SIG-M5 (cell line): Measurements from ENCODE around the gene RAB20.
"Not testable (repeated sequence)": the region's sequence is repeated elsewhere in the genome, so short reads cannot be mapped to it uniquely, and the experiment has no call there.

Experiments
- DNase-seq: peaks from one replicate; lab custom pipeline; 2025; lab: John Stamatoyannopoulos, UW

Gene RAB20

DNA sequence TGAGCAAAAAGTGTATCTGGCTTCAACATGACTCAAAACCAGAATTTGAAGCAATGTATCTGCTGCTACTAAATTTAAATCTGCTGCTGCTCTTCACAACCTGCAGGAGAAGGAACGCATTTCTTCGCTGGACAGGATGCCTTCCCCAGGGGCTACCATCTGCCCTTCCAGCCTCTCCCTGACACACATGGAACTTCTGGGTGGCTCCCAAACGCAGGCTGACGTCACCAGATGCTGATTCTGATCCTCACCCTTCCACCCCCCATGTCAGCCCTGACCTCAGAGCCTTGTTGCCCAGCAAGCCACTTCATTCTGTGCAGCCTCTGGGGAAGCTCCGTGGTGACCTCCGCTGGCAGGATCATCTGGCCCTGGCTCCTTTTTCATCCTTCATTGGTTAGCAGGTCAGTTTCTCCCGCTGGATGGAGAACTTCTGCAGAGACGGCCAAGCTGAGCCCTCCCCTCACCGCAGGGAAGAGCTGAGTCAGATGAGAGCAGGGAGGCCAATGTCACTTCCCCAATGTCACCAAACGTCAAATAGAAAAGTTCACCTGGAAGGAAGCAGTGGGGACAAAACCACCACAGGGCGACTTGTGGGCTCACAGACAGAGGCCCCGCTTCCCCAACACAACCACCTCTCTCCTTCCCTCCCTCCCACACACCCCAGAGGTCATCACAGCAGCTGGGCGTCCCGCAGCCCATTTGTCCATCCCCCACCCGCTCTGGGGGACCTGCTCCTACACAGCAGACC is 14.0 kb upstream of the RAB20 start:
- DNase-seq = peak; percentile 16

DNA sequence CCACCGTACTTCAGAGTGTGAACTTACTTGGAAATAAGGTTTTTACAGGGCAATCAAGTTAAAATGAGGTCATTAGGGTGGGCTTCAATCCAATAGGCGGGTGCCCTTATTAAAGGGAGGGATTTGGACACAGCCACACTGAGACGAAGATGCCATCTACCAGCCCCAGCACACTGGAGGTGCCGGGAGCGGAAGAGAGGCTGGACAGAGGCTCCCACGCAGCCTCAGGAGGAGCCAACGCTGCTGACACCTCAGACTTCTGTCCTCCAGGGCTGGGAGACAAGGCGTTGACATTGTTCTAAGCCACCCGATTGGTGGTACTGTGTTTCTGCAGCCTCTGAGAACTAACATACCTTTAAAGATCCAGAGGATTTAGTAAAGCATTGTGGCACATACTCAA is 12.6 kb upstream of the RAB20 start:
- DNase-seq = no peak

DNA sequence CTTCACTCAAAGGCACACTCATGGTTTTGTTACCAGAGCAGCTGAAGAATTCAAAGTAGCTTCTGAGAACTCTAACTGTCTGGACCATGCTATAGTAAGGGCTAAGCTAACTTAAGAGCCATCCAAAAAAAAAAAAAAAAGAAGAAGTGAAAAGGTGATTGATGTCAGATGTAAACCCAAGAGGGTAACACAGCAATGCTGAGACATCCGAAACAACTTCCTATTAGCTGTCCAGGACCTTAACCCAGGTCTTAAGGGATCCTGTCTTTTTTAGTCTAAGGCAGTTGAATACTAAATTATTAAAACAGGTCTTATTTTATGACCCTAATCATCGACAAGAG is 11.2 kb upstream of the RAB20 start:
- DNase-seq = no peak

DNA sequence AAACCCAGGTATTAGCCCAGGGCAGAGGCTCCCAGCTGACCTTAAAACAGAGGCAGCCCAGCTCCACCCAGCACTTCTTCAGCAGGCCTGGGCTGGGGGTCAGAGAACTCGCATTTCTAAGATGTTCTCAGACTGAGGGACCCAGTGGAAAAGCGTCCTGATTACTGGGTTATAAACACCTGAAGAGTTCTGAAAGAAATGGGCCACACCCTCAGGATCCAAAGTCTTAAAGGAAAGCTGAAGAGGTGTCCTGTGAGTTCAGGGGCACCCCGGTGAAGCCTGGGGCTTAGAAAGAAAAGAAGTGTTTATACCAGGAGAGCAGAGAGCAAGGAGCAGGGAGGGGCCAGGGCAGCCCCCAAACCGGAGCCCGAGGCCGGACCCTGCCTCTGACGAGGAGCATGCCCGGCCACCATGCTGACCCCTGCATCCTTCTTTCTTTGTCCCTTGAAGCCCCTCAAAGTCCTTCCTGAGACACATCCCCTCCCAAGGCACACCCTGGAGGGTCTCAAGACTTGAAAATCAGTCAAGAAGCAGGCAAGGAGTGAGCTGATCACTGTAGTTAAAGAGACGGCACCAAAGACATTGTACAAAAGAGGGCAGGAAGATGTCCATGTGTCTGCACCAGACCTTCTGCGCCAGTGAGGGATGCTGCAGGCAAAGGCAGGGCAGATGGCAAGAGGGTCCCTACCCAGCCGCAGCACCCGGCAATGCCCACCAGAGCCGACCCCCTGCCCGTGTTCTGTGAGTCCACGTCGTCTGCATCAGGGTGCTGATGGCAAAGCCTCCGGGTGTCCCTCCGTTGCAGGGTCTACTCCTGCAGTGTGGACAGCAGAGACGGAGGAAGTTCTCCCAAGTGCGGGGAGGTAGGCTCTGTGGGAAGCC is 10.6 kb upstream of the RAB20 start:
- DNase-seq = no peak

DNA sequence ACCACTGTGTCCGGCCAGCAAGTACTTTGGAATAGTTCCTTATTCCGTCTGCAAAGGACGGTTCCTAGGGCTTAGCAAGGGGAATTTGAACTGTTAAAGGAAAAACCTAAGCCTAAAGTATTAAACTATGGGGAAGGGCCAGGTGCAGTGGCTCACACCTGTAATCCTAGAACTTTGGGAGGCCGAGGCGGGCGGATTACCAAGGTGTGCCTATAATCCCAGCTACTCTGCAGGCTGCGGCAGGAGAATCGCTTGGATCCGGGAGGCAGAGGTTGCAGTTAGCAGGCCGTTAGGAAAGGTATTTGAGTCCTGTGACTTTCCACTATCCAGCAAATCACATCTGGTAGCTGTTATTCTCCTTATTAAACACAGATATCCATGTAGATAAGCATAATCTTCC is 9.4 kb upstream of the RAB20 start:
- no peak for DNase-seq

DNA sequence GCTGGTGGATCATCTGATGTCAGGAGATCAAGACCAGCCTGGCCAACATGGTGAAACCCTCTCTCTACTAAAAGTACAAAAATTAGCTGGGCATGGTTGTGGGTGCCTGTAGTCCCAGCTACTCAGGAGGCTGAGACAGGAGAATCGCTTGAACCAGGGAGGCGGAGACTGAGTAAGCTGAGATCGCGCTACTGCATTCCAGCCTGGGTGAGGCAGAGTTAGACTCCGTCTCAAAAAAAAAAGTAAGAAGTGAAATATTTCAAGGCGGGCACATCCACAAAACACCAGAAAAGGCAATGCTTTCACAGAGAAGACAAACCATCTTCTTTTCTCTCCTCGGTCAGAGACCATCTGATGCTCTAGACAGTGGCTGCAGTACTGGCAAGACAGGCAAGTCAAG is 8.4 kb upstream of the RAB20 start:
- not testable (repeated sequence) for DNase-seq

DNA sequence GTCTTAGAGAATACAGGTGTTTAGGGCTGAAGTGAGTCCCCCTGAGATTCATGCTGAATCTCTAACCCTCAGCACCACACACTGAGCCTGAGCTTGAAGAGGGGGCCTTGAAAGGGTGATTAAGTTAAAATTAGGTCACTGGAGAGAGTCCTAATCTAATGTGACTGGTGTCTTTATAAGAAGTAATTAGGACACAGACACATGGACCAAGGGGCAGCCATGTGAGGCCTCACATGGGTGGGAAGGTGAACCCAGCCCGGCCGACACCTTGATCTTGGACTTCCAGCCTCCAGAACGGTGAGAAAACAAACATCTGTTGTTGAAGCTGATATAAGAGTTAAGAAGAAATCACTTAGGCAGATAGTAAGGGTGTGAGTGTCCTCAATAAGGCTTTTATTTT is 7.1 kb upstream of the RAB20 start:
- DNase-seq = no peak

DNA sequence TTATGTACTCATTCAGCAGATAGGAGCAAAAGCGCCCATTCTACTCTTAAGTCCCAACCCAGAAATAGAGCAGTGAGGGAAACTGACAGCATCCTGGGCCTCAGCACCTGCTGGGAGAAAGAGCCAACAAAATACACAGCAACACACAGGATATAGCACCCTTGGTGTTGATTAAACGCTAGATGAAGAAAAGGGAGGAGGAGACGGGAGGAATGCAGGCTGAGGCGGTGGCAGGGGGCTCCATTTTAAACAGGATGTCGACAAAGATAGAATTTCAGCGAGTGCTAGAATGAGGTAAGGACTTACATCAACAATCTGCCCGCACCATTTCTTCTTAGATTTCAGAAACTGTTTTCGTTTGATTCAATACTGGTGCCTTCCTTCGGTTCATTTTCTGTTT is 4.6 kb upstream of the RAB20 start:
- no peak for DNase-seq

DNA sequence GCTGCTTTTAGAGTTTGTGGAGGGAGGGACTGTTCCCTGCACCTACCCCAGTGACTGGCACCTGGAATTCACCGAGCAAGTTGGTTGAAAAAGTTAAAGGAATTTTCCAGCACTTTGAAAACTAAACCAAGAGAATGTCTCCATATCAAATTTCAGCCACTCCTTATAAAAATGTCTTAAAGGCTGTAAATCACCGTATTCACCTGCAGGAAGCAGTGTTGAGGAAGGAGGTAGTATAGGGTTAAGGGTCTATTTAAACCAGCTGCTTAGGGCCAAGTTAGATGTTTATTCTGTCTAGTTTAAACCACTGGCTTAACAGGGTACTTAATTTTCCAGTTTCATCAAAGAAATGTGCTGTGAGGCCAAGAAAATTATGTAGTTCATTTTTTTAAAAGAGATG is 3.8 kb upstream of the RAB20 start:
- no peak for DNase-seq

DNA sequence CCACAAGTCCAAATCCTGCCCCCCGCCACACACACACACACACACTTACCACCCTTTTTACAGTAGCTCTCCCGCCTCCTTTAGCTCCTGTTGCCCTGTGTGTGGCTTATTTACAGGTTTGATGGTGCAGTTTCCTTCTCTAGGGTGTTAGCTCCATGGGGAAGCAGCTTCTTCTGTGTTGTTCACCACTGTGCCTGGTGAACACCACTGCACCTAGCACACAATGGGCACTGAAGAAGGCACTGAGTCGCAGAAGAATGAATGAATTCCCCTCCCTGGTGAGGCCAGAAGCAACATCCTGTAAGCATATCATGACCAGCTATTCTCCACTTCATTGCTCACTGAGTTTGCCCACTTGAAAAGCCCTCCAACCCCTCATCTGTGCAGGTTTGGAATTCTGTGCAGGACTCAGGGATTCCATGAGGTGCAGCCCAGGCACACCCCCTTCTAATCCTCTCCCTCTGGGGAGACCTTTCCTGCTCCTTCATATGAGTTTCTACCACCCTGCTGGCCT is 3.0 kb upstream of the RAB20 start:
- no peak for DNase-seq

DNA sequence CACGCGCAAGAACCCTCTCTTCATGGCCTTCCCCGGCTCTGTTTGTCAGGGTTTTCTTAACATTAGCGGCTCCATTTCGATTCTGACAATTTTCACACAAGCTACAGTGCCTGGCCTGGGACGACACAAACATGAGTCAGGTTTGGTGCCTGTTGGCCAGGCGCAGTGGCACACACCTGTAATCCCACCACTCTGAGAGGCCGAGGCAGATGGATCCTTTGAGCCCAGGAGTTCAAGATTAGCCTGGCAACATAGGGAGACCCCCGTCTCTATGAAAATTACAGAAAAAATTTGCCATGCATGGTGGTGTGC is 1.9 kb upstream of the RAB20 start:
- no peak for DNase-seq

DNA sequence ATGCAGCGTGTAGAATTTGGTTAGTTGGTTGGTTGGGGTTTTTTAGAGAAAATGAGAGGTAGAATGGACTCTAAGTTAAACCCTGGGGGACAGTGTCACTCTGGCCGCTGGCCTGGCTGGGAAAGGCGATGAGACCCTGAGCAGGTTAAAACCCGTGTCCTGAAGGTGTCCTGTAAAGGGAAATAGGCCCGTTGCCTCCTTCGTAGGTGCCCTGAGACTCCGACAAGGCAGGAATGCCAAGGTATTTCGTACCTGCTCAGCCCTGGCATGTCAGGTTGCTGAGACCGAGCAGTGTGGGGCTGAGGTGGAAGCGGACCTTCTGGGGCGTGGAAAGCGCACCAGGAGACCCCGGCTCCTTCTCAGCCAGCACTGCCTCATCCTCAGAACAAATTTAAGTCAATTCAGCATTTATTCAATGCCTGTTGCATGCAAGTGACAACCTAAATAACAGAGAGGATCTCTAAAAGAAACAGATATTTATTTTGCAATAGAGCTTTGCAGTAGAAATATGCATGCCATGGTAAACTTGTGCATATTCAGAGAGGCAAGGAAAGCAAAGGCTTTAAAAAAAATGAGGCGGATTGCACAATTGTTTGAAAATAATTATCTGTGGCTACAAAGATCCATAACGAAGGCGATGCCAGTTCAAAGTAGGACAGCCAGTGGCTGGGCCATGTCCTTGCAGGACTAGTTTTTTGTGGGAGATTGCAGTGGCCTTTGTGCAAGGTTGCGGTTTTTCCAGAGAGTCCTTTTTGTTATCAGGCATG is 1.4 kb upstream of the RAB20 start:
- DNase-seq = no peak

DNA sequence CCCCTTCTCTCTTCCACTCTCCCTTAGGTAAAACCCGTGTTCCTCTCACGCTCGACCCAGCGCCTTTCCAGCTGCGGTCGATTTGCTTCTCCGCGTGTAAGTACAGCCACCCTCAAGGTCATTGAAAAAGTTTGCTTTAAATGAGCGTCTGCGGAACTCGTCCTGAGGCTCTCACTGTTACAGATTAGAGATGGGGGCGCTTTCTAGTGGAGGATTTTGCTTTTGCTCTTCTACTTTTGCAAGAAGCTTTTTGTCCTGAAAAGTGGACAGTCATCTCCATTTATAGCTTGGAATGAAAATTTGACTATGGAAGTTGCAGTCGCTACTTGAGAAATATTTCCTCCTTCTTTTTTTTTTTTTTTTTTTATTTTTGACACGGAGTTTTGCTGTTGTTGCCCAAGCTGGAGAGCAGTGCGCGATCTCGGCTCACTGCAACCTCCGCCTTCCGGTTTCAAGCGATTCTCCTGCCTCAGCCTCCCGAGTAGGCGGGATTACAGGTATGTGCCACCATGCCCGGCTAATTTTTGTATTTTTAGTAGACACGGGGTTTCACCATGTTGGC is 595 bp upstream of the RAB20 start:
- DNase-seq = peak; percentile 58

DNA sequence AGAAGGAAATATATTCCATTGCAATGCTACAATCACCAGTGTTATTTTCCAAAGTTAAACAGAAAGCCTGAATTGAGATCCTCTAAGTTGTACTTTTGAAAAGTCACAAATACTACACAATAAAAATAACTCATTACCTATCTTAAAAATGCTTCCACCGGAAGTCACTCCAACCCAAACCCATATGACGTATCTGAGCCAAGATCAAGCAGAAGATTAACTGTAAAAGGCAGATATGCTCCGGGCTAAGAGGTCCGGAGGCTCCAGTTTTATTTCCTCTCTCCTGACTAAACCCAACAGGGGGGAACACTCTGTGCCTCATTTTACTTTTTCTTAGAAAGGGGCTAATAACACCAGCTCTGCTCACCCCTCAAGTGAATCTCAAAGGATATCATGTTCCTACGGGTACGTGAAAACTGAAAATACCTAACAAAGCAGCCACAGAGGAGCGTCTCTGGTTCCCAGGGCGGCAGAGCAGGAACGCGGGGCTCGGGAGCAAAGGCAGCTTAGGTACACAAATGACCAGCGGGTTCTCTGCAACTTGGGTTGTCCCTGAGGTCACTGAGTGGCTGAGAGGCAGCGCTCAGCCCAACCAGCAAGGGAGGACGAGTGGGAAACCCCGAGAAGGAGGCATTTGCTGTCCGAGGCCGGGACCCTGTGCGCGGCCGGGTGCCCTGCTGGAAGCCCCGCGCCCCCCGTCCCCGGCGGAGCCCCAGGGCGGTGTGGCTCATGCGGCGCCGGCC is 750 bp downstream of the RAB20 start:
- DNase-seq = no peak

DNA sequence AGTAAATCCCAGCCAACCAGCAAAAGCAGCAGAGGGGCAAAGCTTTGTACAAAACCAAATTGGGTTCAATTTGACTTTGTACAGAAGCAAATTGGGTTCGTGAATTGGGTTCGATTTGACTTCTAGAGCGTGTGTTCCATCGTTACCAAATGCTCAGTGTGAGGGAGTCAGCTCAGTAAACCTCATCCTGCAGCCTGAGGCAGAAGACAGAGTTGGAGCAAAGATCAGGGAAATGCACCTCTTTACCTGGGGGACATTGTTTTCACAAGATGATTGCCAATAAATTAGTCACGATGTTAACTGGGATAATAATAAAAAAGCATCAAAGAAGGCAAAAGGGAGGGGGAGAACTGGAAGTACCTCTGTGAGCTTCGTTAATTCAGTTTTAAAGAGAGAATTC is 1.5 kb downstream of the RAB20 start:
- DNase-seq = no peak

DNA sequence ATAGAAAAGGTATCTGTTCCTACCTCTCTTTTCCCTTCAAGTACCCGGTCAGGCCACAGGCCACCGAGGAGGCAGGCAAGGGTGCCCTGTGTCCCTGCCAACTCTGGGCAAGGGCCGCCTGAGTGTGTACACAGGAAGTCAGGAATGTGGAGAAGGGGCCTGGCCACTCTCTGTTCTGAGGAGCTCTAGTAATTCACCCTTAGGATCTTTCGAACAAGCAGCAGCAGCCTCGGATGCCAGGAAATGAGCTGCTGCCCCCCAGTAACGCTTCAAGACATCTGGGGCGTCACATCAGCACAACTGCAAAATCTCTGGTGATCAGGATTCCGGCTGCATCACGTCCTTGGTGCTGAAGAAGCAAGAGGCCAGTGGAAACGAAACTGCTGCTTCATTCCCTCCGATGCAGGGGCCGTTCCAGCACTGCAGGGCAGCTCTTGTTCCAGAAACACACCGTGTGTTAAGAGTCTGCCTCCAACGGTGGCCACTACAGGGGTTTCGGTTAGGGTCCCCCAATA is 2.0 kb downstream of the RAB20 start:
- DNase-seq = no peak

DNA sequence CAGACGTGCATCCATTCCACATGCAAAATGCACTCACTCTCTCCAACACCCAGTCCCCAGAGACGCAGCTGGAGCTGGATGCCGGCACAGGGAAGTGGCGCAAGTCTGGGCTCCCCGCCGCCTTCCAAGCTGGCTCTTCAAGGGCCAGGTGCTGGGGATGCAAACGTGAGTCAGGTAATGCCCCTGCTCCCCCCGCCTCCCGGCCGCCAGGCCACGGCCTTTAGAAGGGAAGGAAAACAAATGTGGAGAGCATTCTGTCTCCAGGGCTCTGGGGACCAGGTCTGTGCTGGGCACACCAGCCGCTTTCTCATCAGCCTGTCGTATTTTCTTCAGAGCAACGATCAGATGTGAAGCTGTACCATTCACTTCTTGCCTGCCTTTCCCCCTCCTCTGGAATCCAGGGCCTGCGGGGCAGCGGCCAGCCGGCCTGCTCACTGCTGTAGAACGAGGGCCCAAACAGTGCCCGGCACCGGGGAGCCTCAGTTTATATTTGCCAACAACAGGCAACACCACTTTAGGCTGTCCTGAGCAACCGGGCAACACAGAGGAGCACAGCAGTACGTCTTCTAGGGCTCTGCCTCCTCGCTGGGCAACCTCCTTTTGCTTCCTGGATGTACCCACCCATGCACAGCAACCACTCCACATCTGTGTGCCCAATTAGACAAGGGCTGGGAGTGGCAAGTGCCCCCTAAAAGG is 3.8 kb downstream of the RAB20 start:
- DNase-seq = no peak

DNA sequence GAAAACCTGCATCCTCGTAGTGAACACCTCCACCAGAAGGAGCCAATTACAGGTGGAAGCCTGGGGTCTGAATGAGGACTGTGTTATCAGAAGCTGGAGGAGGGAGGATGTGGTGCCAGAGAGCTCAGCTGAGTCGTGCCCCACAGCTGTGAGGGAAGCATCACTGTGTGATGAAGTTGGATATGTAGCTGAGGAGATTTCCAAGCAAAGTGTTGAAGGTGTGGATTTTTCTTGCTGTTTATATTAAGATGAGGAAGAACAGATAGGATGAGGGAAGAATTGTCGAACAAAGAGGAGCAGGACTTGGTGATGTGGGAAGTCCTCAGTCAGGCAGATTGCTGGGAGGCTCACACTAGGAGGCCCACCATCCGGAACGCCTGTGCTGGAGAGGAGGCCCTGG is 4.4 kb downstream of the RAB20 start:
- DNase-seq = no peak

DNA sequence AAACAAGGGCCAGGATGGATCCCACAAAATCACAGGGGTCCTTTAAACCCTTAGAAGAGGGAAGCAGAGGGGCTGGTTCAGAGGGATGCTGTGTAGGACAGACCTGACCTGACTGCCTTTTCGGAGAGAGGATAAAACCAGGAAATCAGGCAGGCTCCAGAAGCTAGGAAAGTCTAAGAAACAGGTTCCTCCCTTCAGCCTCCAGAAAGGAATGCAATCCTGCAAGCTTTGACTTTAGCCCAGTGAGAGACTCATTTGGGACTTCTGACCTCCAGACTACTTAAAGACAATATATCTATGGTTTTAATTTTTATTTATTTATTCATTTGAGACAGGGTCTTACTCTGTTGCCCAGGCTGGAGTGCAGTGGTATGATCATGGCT is 5.3 kb downstream of the RAB20 start:
- no peak for DNase-seq

DNA sequence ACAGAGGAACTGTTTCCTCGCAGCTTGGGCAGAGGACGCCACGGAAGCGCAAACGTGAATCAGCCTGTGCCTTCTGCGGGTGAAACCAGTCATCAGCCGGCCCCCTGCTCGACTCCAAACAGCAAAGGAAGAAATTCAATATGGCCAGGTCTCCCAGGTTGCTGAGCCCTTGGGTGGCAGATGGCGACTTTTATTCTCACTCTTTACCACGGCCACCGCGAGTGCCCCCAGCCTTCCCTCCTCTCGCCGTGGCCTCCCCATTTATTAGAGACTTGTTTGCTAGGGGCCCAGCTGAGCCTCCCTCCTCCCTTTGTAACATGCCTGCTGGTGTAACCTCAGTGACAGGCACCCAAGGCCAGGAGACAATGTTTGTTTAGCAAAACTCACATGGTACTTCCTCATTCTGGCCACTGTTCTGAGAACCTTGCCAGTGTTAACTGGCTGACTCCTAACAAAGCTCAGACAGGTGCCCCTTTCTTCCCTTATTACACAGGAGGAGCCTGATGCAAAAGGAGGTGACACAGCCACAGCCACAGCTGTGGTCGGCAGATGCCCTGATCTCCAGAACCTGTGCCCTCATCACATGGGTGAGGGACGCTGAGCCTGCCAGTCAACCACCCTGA is 5.8 kb downstream of the RAB20 start:
- DNase-seq = peak; percentile 63

DNA sequence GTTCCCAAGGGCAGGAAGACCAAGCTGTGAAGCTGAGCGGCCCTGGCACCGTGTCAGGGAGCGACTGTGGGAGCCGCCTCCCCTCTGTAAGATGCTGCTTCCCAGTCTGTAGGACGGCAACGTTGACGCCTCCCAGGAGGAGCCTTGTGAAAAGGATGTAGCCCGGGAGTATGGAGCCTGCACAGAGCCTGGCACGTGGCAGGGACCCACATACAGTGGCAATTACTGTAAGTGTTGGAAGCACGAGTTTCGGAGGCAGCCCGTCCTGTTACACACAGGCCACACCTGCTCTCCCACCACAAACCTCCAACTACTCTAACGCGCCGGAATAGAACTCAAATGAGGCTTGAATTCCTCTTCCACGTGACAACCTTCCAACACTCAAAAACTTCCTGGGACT is 6.6 kb downstream of the RAB20 start:
- DNase-seq = no peak
